ENCODE data around the gene PXMP2.

Gene PXMP2

DNA sequence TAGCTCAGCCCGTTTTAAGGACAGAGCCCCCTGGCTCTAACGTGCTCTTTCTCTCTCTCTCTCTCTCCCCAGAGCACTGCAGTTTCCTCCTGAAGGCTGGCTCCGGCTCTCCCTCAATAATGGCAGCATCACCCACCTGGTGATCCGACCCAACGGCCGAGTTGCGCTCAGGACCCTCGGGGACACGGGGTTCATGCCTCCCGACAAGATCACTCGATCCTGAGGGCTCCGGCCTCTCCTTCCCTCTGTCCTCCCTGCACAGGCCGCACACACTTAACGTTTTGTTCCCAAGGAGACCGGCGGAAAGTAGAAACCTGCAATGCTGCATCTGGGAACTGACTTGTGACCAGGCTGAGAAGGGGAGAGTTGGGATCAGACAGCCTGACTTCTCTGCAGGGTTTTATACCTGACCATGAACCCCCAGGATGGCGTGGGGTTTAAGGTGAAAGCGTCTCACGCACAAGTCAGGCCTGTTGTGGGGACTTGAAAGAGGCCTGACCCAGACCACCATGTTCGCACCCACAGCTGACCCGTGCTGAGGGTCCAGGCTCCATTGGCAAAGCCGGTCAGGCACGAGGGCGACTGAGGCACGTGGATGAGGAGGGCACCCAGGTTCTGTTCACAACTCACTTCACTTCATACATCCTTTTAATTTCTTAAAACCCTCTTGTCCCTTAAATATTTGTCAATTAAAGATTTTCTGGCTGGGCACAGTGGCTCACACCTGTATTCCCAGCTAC is 33.4 kb downstream of the PXMP2 start:
- Histone ChIP-seq H3K27ac (ENCODE audit: insufficient read depth, low read length, poor library complexity, severe bottlenecking) (no peak overlapping the region), H3K27me3 (replicated peaks; ENCODE audit: control insufficient read depth, insufficient read depth, low read length, poor library complexity, severe bottlenecking) (no peaks in the 10 kb centered on the region), H3K4me1 (ENCODE audit: control insufficient read depth, insufficient read depth, low read length, poor library complexity, severe bottlenecking) (no peaks in the 10 kb centered on the region), H3K4me3 (ENCODE audit: insufficient read depth, low read depth, low read length, poor library complexity, severe bottlenecking) (no peak overlapping the region), H3K36me3 (ENCODE audit: control insufficient read depth, insufficient read depth, low read length) (peaks cover 59% of the 10 kb centered on the region), H3K9me3 (ENCODE audit: control insufficient read depth, low read length) (no peaks in the 10 kb centered on the region)
- DNase-seq: no peak

GRCh38 chr12:132723015-132723763 is 35.8 kb downstream of the PXMP2 start:
- DNase-seq: no peak
- Histone ChIP-seq H3K9me3 (ENCODE audit: control insufficient read depth, low read length) (no peaks in the 10 kb centered on the region), H3K36me3 (ENCODE audit: control insufficient read depth, insufficient read depth, low read length) (peaks cover 63% of the 10 kb centered on the region)

GRCh38 chr12:132723764-132724140 is 36.4 kb downstream of the PXMP2 start:
- H3K9me3 ChIP-seq (ENCODE audit: control insufficient read depth, low read length): no peaks in the 10 kb centered on the region
- peaks cover 66% of the 10 kb centered on the region for H3K36me3 ChIP-seq (ENCODE audit: control insufficient read depth, insufficient read depth, low read length)
- H3K27ac ChIP-seq (ENCODE audit: insufficient read depth, low read length, poor library complexity, severe bottlenecking): no peak overlapping the region

More at GRCh38 chr12:132723015-132723763, 35.8 kb downstream of the PXMP2 start:
- Histone ChIP-seq H3K4me3 (ENCODE audit: insufficient read depth, low read depth, low read length, poor library complexity, severe bottlenecking) (no peak overlapping the region), H3K27ac (ENCODE audit: insufficient read depth, low read length, poor library complexity, severe bottlenecking) (no peak overlapping the region), H3K27me3 (replicated peaks; ENCODE audit: control insufficient read depth, insufficient read depth, low read length, poor library complexity, severe bottlenecking) (no peaks in the 10 kb centered on the region), H3K4me1 (ENCODE audit: control insufficient read depth, insufficient read depth, low read length, poor library complexity, severe bottlenecking) (no peaks in the 10 kb centered on the region)

GRCh38 chr12:132724506-132725241 is 37.3 kb downstream of the PXMP2 start:
- H3K36me3 ChIP-seq (ENCODE audit: control insufficient read depth, insufficient read depth, low read length): peaks cover 60% of the 10 kb centered on the region
- no peaks in the 10 kb centered on the region for H3K9me3 ChIP-seq (ENCODE audit: control insufficient read depth, low read length)
- no peak overlapping the region for H3K4me3 ChIP-seq (ENCODE audit: insufficient read depth, low read depth, low read length, poor library complexity, severe bottlenecking)
- no peaks in the 10 kb centered on the region for H3K4me1 ChIP-seq (ENCODE audit: control insufficient read depth, insufficient read depth, low read length, poor library complexity, severe bottlenecking)
- H3K27me3 ChIP-seq (replicated peaks; ENCODE audit: control insufficient read depth, insufficient read depth, low read length, poor library complexity, severe bottlenecking): no peaks in the 10 kb centered on the region
- no peak for DNase-seq
- H3K27ac ChIP-seq (ENCODE audit: insufficient read depth, low read length, poor library complexity, severe bottlenecking): no peak overlapping the region

More at GRCh38 chr12:132723764-132724140, 36.4 kb downstream of the PXMP2 start:
- no peaks in the 10 kb centered on the region for H3K27me3 ChIP-seq (replicated peaks; ENCODE audit: control insufficient read depth, insufficient read depth, low read length, poor library complexity, severe bottlenecking)
- no peak for DNase-seq
- no peak overlapping the region for H3K4me3 ChIP-seq (ENCODE audit: insufficient read depth, low read depth, low read length, poor library complexity, severe bottlenecking)
- H3K4me1 ChIP-seq (ENCODE audit: control insufficient read depth, insufficient read depth, low read length, poor library complexity, severe bottlenecking): no peaks in the 10 kb centered on the region

DNA sequence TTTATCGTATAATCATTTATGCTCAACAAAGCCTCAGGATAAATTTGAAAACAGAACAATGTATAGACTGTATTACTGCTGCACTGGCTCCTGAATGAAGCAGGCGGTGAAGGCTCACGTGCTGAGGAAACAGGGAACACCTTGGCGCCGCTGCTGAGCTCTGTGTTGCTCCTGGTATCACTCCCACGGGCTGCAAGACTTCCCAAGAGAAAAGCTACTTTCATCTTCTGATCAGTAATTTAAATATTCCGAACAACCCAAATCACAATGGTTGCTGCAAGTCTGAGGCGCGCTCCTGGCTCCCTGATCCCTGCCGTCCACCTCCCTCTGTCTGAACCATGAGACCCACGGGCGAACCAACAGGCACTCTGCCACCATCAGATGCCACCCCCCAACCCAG is 39.0 kb downstream of the PXMP2 start:
- no peak overlapping the region for H3K4me3 ChIP-seq (ENCODE audit: insufficient read depth, low read depth, low read length, poor library complexity, severe bottlenecking)
- H3K36me3 ChIP-seq (ENCODE audit: control insufficient read depth, insufficient read depth, low read length): peaks cover 50% of the 10 kb centered on the region
- no peak overlapping the region for H3K27ac ChIP-seq (ENCODE audit: insufficient read depth, low read length, poor library complexity, severe bottlenecking)
- no peak for DNase-seq
- H3K4me1 ChIP-seq (ENCODE audit: control insufficient read depth, insufficient read depth, low read length, poor library complexity, severe bottlenecking): no peaks in the 10 kb centered on the region
- H3K27me3 ChIP-seq (replicated peaks; ENCODE audit: control insufficient read depth, insufficient read depth, low read length, poor library complexity, severe bottlenecking): no peaks in the 10 kb centered on the region
- H3K9me3 ChIP-seq (ENCODE audit: control insufficient read depth, low read length): no peaks in the 10 kb centered on the region

- H3K36me3 ChIP-seq (ENCODE audit: control insufficient read depth, insufficient read depth, low read length): peaks cover 57% of the 10 kb centered on the region
- DNase-seq: no peak
- H3K4me1 ChIP-seq (ENCODE audit: control insufficient read depth, insufficient read depth, low read length, poor library complexity, severe bottlenecking): no peaks in the 10 kb centered on the region
- H3K9me3 ChIP-seq (ENCODE audit: control insufficient read depth, low read length): no peaks in the 10 kb centered on the region
- H3K4me3 ChIP-seq (ENCODE audit: insufficient read depth, low read depth, low read length, poor library complexity, severe bottlenecking): no peak overlapping the region
- H3K27me3 ChIP-seq (replicated peaks; ENCODE audit: control insufficient read depth, insufficient read depth, low read length, poor library complexity, severe bottlenecking): no peaks in the 10 kb centered on the region
- no peak overlapping the region for H3K27ac ChIP-seq (ENCODE audit: insufficient read depth, low read length, poor library complexity, severe bottlenecking)
Observed at GRCh38 chr12:132727091-132727794, 39.9 kb downstream of the PXMP2 start.

DNA sequence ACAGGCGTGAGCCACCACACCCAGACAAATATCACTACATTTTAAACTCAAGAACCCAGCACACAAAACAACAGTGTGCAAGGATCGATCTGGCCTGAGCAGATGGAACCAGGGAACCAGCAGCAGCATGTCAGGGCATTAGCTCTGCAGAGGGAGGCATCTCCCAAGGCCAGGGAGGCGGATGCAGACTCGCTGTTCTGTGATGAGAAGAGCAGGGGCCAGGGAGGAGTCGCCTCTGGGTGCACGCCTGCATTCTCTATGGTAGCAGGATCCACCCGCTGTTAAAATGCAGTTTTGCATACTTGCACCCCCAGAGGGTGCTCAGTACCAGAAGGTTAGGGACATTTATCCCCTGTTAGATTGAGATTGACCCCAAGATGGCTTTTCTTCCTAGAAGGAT is 41.1 kb downstream of the PXMP2 start:
- no peaks in the 10 kb centered on the region for H3K27me3 ChIP-seq (replicated peaks; ENCODE audit: control insufficient read depth, insufficient read depth, low read length, poor library complexity, severe bottlenecking)
- H3K4me3 ChIP-seq (ENCODE audit: insufficient read depth, low read depth, low read length, poor library complexity, severe bottlenecking): no peak overlapping the region
- DNase-seq: no peak
- H3K27ac ChIP-seq (ENCODE audit: insufficient read depth, low read length, poor library complexity, severe bottlenecking): no peak overlapping the region
- H3K4me1 ChIP-seq (ENCODE audit: control insufficient read depth, insufficient read depth, low read length, poor library complexity, severe bottlenecking): no peaks in the 10 kb centered on the region
- no peaks in the 10 kb centered on the region for H3K9me3 ChIP-seq (ENCODE audit: control insufficient read depth, low read length)
- H3K36me3 ChIP-seq (ENCODE audit: control insufficient read depth, insufficient read depth, low read length): peaks cover 61% of the 10 kb centered on the region

GRCh38 chr12:132729541-132730320 is 42.3 kb downstream of the PXMP2 start:
- no peaks in the 10 kb centered on the region for H3K4me1 ChIP-seq (ENCODE audit: control insufficient read depth, insufficient read depth, low read length, poor library complexity, severe bottlenecking)
- H3K4me3 ChIP-seq (ENCODE audit: insufficient read depth, low read depth, low read length, poor library complexity, severe bottlenecking): no peak overlapping the region
- H3K36me3 ChIP-seq (ENCODE audit: control insufficient read depth, insufficient read depth, low read length): peaks cover 61% of the 10 kb centered on the region
- H3K27ac ChIP-seq (ENCODE audit: insufficient read depth, low read length, poor library complexity, severe bottlenecking): no peak overlapping the region
- no peak for DNase-seq
- H3K9me3 ChIP-seq (ENCODE audit: control insufficient read depth, low read length): no peaks in the 10 kb centered on the region
- H3K27me3 ChIP-seq (replicated peaks; ENCODE audit: control insufficient read depth, insufficient read depth, low read length, poor library complexity, severe bottlenecking): no peaks in the 10 kb centered on the region

GRCh38 chr12:132730353-132730752 is 43.0 kb downstream of the PXMP2 start:
- Histone ChIP-seq H3K4me3 (ENCODE audit: insufficient read depth, low read depth, low read length, poor library complexity, severe bottlenecking) (no peak overlapping the region), H3K9me3 (ENCODE audit: control insufficient read depth, low read length) (no peaks in the 10 kb centered on the region), H3K36me3 (ENCODE audit: control insufficient read depth, insufficient read depth, low read length) (peaks cover 64% of the 10 kb centered on the region), H3K27me3 (replicated peaks; ENCODE audit: control insufficient read depth, insufficient read depth, low read length, poor library complexity, severe bottlenecking) (no peaks in the 10 kb centered on the region), H3K4me1 (ENCODE audit: control insufficient read depth, insufficient read depth, low read length, poor library complexity, severe bottlenecking) (no peaks in the 10 kb centered on the region), H3K27ac (ENCODE audit: insufficient read depth, low read length, poor library complexity, severe bottlenecking) (no peak overlapping the region)
- DNase-seq: no peak

Data from effector memory CD4-positive, alpha-beta T cell (primary cell).